K562 (cell line): ENCODE data around the gene DYRK1A. TPM values are rescaled to one million over a fixed set of nuclear protein-coding genes. Genes with fewer than 3 reads are reported as not detected.

Source experiments
- BACH1 ChIP-seq: fragments of 200-800 bp; sonication (Bioruptor generic); IDR thresholded peaks from 2 replicates; pipeline ENCODE4 v1.6.1; 2016; ENCODE audit warnings: missing genetic modification characterization, missing compliant biosample characterization
- ELF2 ChIP-seq: fragments of 250-450 bp; sonication (Bioruptor Pico); IDR thresholded peaks from 2 replicates; pipeline ENCODE4 v1.5.0; 2021; ENCODE audit warnings: mild to moderate bottlenecking
- EP300 ChIP-seq: IDR thresholded peaks from 2 replicates; pipeline ENCODE4 v1.6.1; 2012; ENCODE audit warnings: low read length, improper control_type of control experiment
- GTF2A2 ChIP-seq: IDR thresholded peaks from 2 replicates; pipeline ENCODE4 v1.6.1; 2016; ENCODE audit warnings: mild to moderate bottlenecking, missing genetic modification characterization, missing compliant biosample characterization
- NFE2 ChIP-seq: IDR thresholded peaks from 2 replicates; pipeline ENCODE4 v1.6.1; 2014; ENCODE audit warnings: antibody characterized with exemption, low read depth
- NR2F6 ChIP-seq: fragments of 450-650 bp; formaldehyde crosslinking; IDR thresholded peaks from 2 replicates; pipeline ENCODE4 v1.4.0; 2020; ENCODE audit warnings: mild to moderate bottlenecking
- SMAD3 ChIP-seq: fragments of 450-650 bp; formaldehyde crosslinking; conservative IDR thresholded peaks from 2 replicates; pipeline ENCODE4 v1.4.0; 2020; ENCODE audit warnings: mild to moderate bottlenecking
- SMAD4 ChIP-seq: fragments of 250-450 bp; sonication (Bioruptor Pico); conservative IDR thresholded peaks from 2 replicates; pipeline ENCODE4 v1.8.0; 2021; ENCODE audit warnings: inconsistent platforms, mild to moderate bottlenecking, moderate library complexity
- TCF7 ChIP-seq: sonication (generic); IDR thresholded peaks from 2 replicates; pipeline ENCODE4 v1.6.1; 2016; ENCODE audit warnings: antibody characterized with exemption, borderline replicate concordance
- TCFL5 ChIP-seq: fragments of 250-450 bp; sonication (Bioruptor Pico); conservative IDR thresholded peaks from 2 replicates; pipeline ENCODE4 v1.6.1; 2021; ENCODE audit warnings: mild to moderate bottlenecking, moderate library complexity, matching md5 sums
- ZNF174 ChIP-seq: fragments of 250-450 bp; sonication (Bioruptor Pico); IDR thresholded peaks from 2 replicates; pipeline ENCODE4 v1.4.0; 2020; ENCODE audit warnings: mild to moderate bottlenecking
- ZNF212 ChIP-seq: fragments of 450-650 bp; formaldehyde crosslinking; IDR thresholded peaks from 2 replicates; pipeline ENCODE4 v1.4.0; 2020; ENCODE audit warnings: mild to moderate bottlenecking
- ZNF445 ChIP-seq: fragments of 250-450 bp; sonication (Bioruptor Pico); IDR thresholded peaks from 2 replicates; pipeline ENCODE4 v1.4.0; 2020; ENCODE audit warnings: low read depth, mild to moderate bottlenecking, moderate library complexity
- ZNF707 ChIP-seq: fragments of 250-450 bp; sonication (Bioruptor Pico); conservative IDR thresholded peaks from 2 replicates; pipeline ENCODE4 v1.8.0; 2022; ENCODE audit warnings: inconsistent platforms, mild to moderate bottlenecking, moderate library complexity
- polyA plus RNA-seq, 8 experiments: library from polyadenylated mRNA; depleted of rRNA in 4 of 8; stranded (reverse) in 5 of 8; unstranded in 3 of 8; fragments of >200 nt; fragmentation: Nextera tagmentation in 2 of 8; fragmentation: Illumina TruSeq in 1 of 8; extraction: Ambion mirVana in 2 of 8; extraction: Trizol in 1 of 8; gene quantifications; 2 replicates each; pipeline versions ENCODE4 v1.2.1 to v1.2.3, GENCODE V29; 2011 to 2014; ENCODE audit warnings: inconsistent platforms in 1 of 8, missing spikeins in 1 of 8
- total RNA-seq, 7 experiments: library from RNA; depleted of rRNA in 6 of 7; stranded (reverse); fragments of >200 nt in 6 of 7; fragmentation: Illumina TruSeq in 2 of 7; extraction: Trizol in 2 of 7; gene quantifications; 2 replicates each; pipeline versions ENCODE4 v1.2.1 to v1.2.3, GENCODE V29; 2011 to 2021; ENCODE audit warnings: low replicate concordance in 1 of 7
- TF ChIP-seq, protein P1 (sequence below): fragments of 450-650 bp; IDR thresholded peaks from 2 replicates; pipeline ENCODE4 v1.6.1; 2016; ENCODE audit warnings: missing biosample characterization, missing genetic modification characterization
- TF ChIP-seq, protein P2 (sequence below): fragments of 250-450 bp; sonication (Bioruptor Pico); IDR thresholded peaks from 2 replicates; pipeline ENCODE4 v1.4.0; 2020; ENCODE audit warnings: mild to moderate bottlenecking, moderate library complexity
- TF ChIP-seq, protein P3 (sequence below): fragments of 450-650 bp; formaldehyde crosslinking; IDR thresholded peaks from 2 replicates; pipeline ENCODE4 v1.4.0; 2020; ENCODE audit warnings: mild to moderate bottlenecking, moderate library complexity
- TF ChIP-seq, protein P4 (sequence below), 2 experiments: fragments of 450-650 bp in 1 of 2; sonication (generic) in 1 of 2; formaldehyde crosslinking; conservative IDR thresholded peaks; 2 replicates each; pipeline versions ENCODE4 v1.4.0 to v1.8.1; 2020 to 2022; ENCODE audit warnings: mild to moderate bottlenecking in 1 of 2, missing genetic modification reagents in 1 of 2
- TF ChIP-seq, protein P5 (sequence below): fragments of 250-450 bp; sonication (Bioruptor Pico); IDR thresholded peaks from 2 replicates; pipeline ENCODE4 v1.4.0; 2020; ENCODE audit warnings: mild to moderate bottlenecking, moderate library complexity

Gene DYRK1A
- total and polyA plus RNA-seq, 9 of the 15 experiments (the other 6 are each of a cell fraction or from before 2014, with no cell fraction given) = 3.7 to 64.8 (median 42.3) TPM

DNA sequence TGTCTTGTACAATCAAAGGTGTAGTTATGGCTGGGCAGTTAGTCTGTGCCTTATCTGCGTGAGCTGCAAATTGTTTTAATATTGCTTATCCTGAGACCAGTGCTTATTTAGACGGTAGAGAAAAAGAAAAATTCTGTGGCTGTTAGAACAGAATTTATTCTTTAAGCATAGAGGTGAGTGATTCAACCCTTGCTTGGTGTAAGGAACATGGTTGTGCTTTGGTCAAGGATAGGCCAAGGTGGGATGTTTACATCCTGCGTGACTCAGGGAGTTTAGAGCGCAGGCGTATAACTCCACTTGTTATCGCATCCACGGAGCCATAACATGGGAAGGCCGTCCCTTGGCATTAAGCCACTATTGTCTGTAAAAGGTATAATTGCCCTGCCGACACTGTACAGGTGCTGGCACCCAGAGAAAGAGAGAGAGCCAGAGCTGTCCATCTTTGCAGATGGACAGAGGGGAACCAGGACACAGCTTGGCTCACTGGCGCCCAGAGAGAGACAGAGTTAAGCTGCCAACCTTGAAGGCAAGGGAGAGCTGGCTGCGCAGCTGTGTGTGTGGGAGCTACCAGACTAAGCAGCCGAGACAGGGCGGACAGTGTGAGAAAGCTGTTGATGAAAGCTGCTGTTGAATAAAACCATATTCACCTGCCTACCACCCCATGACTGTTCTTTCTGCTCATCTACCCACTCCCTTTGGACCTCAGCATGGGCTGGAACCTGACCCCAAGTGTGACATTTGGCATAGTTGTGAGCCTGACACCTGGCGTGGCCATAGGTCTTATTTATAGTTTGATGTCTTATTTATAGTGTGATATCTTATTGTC is 200.4 kb downstream of the DYRK1A start (continued):
- TF ChIP-seq, protein P1, sequence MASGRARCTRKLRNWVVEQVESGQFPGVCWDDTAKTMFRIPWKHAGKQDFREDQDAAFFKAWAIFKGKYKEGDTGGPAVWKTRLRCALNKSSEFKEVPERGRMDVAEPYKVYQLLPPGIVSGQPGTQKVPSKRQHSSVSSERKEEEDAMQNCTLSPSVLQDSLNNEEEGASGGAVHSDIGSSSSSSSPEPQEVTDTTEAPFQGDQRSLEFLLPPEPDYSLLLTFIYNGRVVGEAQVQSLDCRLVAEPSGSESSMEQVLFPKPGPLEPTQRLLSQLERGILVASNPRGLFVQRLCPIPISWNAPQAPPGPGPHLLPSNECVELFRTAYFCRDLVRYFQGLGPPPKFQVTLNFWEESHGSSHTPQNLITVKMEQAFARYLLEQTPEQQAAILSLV (tag) = peak; percentile 96
- TF ChIP-seq, protein P2, sequence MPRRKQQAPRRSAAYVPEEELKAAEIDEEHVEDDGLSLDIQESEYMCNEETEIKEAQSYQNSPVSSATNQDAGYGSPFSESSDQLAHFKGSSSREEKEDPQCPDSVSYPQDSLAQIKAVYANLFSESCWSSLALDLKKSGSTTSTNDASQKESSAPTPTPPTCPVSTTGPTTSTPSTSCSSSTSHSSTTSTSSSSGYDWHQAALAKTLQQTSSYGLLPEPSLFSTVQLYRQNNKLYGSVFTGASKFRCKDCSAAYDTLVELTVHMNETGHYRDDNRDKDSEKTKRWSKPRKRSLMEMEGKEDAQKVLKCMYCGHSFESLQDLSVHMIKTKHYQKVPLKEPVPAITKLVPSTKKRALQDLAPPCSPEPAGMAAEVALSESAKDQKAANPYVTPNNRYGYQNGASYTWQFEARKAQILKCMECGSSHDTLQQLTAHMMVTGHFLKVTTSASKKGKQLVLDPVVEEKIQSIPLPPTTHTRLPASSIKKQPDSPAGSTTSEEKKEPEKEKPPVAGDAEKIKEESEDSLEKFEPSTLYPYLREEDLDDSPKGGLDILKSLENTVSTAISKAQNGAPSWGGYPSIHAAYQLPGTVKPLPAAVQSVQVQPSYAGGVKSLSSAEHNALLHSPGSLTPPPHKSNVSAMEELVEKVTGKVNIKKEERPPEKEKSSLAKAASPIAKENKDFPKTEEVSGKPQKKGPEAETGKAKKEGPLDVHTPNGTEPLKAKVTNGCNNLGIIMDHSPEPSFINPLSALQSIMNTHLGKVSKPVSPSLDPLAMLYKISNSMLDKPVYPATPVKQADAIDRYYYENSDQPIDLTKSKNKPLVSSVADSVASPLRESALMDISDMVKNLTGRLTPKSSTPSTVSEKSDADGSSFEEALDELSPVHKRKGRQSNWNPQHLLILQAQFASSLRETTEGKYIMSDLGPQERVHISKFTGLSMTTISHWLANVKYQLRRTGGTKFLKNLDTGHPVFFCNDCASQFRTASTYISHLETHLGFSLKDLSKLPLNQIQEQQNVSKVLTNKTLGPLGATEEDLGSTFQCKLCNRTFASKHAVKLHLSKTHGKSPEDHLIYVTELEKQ (CRISPR knock-in tag) = peak; percentile 93
- TF ChIP-seq, protein P3, sequence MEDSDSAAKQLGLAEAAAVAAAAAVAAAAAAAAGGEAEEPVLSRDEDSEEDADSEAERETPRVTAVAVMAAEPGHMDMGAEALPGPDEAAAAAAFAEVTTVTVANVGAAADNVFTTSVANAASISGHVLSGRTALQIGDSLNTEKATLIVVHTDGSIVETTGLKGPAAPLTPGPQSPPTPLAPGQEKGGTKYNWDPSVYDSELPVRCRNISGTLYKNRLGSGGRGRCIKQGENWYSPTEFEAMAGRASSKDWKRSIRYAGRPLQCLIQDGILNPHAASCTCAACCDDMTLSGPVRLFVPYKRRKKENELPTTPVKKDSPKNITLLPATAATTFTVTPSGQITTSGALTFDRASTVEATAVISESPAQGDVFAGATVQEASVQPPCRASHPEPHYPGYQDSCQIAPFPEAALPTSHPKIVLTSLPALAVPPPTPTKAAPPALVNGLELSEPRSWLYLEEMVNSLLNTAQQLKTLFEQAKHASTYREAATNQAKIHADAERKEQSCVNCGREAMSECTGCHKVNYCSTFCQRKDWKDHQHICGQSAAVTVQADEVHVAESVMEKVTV (CRISPR knock-in tag) = 0 out of 2 replicates have a peak, but pooled peaks have one; percentile 26
- TF ChIP-seq ZNF212 (CRISPR knock-in tag) (peak; percentile 94), TCF7 (no peak), TCFL5 (CRISPR knock-in tag) (peak; percentile 86), GTF2A2 (tag) (peak; percentile 95), EP300 (no peak), SMAD3 (peak; percentile 97), SMAD4 (CRISPR knock-in tag) (peak; percentile 99), ZNF707 (CRISPR knock-in tag) (peak; percentile 74; the same call in 1 of the 2 replicates), NR2F6 (CRISPR knock-in tag) (0 out of 2 replicates have a peak, but pooled peaks have one; percentile 31), BACH1 (tag) (peak; percentile 97), ZNF445 (peak; percentile 92; the same call in 1 of the 2 replicates), NFE2 (peak; percentile 85), ELF2 (CRISPR knock-in tag) (0 out of 2 replicates have a peak, but pooled peaks have one; percentile 66), ZNF174 (CRISPR knock-in tag) (peak; percentile 56; the same call in 1 of the 2 replicates)
- TF ChIP-seq, protein P4, sequence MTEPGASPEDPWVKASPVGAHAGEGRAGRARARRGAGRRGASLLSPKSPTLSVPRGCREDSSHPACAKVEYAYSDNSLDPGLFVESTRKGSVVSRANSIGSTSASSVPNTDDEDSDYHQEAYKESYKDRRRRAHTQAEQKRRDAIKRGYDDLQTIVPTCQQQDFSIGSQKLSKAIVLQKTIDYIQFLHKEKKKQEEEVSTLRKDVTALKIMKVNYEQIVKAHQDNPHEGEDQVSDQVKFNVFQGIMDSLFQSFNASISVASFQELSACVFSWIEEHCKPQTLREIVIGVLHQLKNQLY (CRISPR knock-in tag; conservative IDR thresholded peaks at IDR 0.05) = no peak
- TF ChIP-seq, protein P5, sequence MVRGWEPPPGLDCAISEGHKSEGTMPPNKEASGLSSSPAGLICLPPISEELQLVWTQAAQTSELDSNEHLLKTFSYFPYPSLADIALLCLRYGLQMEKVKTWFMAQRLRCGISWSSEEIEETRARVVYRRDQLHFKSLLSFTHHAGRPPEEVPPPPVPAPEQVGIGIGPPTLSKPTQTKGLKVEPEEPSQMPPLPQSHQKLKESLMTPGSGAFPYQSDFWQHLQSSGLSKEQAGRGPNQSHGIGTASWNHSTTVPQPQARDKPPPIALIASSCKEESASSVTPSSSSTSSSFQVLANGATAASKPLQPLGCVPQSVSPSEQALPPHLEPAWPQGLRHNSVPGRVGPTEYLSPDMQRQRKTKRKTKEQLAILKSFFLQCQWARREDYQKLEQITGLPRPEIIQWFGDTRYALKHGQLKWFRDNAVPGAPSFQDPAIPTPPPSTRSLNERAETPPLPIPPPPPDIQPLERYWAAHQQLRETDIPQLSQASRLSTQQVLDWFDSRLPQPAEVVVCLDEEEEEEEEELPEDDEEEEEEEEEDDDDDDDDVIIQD (CRISPR knock-in tag) = peak; percentile 95
